Activated T-cell treated with anti-CD3 and anti-CD28 coated beads for 48 hours (primary cell): ENCODE data around the gene PPP1R37.
A peak's percentile ranks its signal among the peaks of the same experiment; 100 is the strongest.

ENCODE experiments used
- DNase-seq: peaks from one replicate; pipeline ENCODE4 v3.0.0-alpha.2; 2020; ENCODE audit warnings: low read depth

Gene PPP1R37

DNA sequence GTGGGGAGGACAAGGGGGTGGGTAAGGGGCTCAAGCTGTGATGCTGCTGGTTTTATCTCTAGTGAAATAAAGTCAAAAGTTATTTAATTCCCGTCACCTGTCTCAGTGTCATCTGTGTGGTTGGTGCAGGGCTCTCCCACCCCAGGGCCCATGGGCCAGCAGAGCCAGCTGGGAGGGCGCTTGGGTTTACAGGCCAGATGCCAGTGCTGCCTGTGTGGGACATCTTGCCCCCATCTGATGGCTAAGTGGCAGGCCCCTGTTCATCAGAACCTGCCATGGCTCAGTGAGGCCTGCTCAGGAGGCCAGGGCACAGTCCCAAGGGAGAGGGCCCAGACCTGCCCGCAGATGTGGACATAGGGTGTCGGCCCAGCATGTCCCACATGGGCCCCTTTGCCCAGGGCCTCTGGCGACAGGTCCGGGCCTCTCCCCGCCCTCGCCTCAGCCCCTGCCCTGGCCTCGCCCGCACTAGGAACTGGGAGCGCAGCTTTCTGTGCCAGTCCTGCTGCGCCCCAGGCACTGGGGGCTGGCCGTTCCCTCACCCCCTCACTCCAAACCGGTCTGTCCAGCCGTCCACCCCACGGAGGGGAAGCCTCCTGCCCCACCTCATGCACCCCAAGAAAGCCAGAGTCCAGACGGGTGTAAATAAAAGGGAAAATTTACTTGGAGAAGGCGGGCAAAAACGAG lies 22.0 kb upstream of the PPP1R37 start:
- DNase-seq: no peak

GRCh38 chr19:45071545-45071938 lies 21.4 kb upstream of the PPP1R37 start:
- DNase-seq: no peak

DNA sequence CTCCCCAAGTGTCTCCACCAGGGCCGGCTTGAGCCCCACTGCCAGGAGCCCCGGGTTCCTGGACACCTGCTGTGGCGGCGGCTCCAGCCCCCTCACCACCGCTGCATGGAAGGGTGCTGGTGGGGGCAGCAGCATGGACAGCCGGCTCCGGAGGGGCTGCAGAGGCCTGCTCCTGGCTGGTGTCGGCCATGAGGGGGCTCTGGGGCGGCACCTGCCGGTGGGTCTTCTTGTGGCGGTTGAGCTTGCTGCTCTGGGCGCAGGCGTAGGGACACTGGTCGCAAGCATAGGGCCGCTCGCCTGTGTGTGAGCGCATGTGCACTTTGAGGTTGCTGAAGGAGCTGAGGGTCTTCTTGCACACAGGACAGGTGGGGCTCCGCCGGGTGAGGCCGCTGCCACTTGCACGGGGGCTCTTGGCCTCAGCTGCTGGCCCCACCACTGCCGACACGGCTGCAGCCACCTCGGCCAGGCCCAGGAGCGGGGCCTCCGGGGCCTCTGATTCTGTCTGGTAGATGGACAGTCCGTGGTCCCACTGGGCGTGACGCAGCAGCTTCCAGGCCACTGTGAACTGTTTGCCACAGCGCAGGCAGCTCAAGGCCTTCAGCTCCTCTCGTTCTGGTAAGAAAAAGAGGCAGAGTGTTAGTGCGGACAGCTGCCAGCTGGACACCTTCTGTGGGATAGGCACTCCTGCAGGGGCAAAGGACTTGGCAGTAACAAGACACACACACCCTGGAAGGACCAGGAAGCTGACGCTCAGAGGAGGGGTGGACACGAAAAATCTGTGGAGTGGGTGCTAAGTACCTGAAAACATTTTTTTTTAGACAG lies 20.8 kb upstream of the PPP1R37 start:
- DNase-seq: no peak

- no peak for DNase-seq
Measured at GRCh38 chr19:45074744-45075300, 18.2 kb upstream of the PPP1R37 start.

DNA sequence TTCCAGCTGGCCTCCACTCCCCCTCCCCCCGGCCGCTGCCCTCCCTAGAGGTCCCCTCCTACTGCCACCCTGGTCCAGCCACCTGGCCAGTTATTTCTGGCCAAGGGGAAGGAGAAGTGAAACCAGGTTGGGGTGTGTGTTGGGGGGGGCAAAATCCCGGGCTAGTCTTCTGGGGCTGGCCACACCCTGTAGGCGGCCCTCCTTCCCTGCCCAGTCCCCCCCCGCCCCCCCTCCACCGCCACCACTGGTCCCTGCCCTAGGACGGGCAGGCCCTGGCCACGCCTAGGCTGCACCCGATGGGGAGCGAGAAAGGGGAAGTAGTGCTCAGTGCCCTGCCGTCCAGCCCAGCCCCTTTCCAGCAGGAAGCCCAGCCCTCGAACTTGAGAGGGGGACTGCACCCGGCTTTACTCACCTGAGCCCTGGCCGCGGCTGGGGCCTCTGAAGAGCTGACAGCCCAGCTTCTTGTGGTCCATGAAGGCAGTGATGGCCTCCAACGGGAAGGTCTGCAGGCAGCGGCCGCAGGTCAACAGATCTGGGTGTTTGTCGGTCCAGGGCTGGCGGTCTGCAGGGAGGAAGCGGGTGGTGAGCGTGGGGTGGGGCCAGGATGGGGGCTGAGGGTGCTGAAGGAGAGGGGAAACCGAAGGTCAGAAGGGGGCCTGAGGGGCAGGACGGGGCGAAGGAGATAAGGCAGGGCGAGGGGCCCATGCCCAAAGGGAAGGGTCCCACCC lies 17.5 kb upstream of the PPP1R37 start:
- DNase-seq: no peak

DNA sequence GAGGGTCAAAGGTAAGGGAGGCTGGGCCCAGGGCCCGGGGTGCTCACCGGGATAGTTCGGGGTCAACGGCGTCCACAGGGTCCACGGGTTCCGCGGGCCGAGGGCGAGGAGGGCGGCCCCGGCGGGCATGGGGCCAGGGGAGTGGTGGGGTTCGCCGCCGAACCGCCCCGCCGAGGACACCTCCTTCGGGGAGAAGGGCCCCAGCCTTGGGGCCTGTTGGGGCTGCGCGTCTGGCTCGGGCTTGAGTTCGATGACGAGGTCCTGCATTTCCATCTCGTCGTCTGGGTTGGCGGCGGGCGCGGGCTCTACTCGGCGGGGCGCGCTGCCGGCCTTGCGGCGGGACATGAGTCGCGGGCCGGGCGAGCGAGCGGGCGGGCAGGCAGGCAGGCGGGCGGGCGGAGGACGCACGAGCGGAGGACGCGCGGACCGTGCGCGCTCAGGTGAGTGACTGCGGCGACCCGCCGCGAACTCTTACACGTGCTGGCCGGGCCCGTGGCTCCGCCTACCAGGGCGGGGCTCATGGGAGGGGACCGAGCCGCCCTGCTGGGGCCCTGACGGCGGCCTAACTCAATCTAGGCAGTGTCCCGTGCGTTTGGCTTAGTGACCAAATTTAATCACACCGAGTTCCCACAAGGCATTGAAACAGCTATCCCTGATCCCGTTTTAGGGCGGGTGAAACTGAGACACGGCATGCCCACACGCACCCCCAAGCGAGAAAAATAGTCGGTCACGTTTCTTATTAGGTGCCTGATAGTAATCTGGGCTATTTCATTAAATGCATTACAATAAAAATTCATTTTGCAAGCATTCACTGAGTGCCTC lies 16.7 kb upstream of the PPP1R37 start, which contains the start of gene ZNF296:
Gene ZNF296 (minus strand): TSS at position 450 of the 822 bp plus-strand sequence. CDS start 105 bp downstream, at position 345.
- DNase-seq: peak; percentile 86

GRCh38 chr19:45076851-45077730 lies 15.9 kb upstream of the PPP1R37 start:
- no peak for DNase-seq

DNA sequence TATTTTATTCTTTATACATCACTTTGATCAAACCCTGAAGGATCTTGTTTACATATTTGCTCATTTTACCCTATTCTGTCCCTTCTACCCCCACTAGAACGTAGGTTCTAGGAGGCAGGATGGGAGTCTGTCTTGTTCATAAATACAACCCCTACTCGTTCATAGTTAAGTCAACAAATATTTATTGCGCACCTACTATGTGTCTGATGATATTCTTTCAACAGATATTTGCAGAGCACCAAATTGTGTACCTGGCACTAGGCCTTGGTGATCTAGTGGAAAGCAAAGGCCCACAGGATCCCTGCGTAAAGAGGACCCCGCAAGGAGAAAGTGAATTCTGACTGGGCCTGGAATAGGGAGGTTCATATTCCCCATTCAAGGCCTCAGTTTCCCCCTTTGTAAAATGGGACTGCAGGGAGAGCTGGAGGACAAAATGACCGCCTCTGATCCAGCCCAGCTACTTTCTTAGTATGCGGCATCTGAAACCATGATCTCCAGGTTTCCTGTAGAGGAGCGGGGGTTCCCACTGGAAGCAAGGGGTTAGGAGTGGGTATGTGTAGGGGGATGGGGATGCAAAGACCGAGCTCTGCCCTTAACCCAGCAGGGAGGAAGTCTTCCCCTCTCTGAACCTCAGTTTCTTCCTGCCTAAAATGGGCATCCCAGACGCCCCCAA lies 14.5 kb upstream of the PPP1R37 start:
- DNase-seq: no peak

DNA sequence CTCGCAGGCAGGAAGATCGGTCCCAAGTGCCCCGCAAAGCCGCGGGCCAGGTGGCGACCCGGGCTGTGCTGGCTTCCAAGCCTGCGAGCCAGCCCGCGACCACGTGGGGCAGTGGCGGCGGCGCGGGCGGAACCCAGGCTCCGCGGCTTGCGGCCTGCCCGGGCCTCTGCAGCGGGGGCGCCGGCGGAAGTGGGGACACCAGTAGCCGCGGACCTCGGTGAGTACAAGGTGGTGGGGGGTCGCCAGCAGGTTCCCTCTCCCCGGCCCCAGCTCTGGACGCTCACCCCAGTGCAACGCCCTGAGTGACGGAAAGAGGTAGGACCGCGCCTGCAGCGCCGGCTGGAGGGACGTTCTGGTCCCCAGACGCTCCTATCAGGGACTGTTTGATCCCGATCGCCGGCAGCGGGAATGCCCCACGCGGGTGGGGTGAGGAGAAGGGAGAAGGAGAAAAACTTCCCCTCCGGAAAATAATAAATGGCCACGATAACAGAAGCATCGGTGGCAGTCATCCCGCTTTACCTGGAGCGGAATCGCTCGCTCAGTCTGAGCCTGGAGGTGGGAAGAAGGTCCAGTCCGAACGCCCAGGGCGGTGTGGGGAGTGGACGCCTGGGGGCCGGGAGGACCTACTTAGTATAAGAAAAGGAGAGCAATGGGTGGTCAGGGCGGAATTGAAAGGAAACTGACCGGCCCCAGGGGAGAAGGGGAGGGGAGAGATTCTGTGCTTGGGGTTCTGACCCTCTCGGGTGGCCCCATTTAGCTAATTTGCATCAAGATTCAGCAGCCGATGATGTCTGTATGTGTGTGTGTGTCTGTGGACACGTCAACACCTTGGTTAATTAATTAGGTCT lies 13.7 kb upstream of the PPP1R37 start, which contains the start of gene GEMIN7:
Gene GEMIN7 (plus strand): TSS at position 198 of the 848 bp plus-strand sequence. CDS start 10,855 bp downstream, outside the sequence.
- peak; percentile 88 for DNase-seq

DNA sequence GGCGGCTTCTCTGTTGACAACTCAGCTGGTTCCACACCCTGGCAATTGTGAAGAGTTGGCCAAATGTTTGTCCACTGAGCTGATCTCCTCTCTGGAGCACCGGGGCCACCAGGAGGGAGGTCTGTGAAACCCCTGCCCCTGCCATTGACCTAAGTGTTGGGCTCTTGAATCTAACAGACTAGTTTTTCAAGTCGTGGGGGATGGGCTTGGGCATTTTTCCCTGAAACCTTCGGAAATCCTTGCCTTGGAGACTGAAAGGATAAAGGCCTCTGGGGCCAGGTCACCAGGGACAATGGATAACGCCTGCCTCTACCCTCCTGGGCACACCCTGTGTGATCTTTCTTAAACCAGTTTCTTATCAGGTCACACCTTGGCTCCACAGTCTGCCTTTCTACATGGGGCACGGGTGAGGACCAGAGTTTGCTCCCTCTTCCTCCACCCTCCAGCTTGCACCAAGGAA lies 13.0 kb upstream of the PPP1R37 start:
- DNase-seq: no peak

GRCh38 chr19:45082170-45082569 lies 10.8 kb upstream of the PPP1R37 start:
- DNase-seq: no peak

DNA sequence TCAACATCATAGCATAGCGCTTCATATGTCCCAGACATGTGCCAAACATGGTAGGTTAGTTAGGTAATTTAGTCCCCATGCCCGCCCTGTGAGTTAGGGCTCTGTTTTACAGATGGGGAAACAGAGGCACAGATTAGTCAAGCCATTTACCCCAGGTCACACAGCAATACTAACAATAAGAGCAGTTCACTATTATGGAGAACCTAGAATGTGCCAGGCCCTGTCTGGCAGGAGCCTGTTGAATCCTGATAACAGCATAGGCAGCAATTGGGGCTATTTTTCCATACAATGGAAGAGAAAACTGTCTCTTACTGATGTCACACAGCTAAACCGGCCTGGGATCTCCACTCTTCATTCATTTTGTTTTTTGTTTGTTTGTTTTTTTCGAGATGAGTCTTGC lies 6.5 kb upstream of the PPP1R37 start:
- no peak for DNase-seq

DNA sequence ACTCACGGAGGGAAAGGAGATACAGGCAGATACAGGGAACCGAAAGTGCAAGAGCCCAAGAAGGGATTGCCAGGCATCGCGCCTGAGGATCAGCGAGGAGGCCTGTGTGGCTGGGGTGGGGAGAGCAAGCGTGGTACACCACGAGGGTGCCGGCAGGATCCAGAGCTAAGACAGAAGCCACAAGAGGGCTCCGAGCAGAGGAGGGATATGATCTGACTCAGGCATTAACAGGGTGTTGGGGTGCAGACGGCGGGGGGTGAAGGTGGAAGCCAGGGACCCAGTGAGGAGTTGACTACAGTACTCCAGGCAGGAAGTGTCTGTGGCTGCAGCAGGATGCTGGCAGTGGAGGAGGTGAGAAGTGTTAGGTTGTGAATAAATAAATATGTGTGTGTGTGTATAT lies 5.4 kb upstream of the PPP1R37 start:
- no peak for DNase-seq

DNA sequence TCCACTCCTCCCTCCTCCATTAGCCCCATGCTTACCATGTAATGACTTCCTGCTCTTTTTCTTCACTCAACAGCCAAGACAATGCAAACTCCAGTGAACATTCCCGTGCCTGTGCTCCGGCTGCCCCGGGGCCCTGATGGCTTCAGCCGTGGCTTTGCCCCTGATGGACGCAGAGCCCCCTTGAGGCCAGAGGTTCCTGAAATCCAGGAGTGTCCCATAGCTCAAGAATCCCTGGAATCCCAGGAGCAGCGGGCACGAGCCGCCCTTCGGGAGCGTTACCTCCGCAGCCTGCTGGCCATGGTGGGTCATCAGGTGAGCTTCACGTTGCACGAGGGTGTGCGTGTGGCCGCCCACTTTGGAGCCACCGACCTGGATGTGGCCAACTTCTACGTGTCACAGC lies 2.9 kb upstream of the PPP1R37 start:
- DNase-seq: no peak

DNA sequence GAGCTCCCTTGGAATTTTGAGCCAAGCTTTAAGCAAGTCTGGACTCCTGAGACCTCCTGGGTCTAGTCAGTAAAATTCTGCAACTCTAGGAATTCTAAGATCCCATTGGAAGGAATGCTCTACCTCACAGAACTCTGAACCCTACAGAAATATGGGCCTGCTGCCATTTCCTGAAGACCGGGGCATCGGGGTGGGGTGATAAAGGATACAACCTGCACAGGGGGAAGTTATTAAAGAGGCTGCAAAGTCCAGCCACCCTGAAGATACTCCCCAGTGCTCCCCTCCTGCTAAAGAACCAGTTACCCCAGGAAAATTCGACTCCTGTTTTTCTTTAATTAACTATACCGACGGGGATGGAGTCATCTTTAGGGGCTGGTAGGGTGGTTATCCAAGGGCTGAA lies 2.4 kb upstream of the PPP1R37 start:
- no peak for DNase-seq

- DNase-seq: peak; percentile 95
Measured at GRCh38 chr19:45091031-45091923, 1.7 kb upstream of the PPP1R37 start.

DNA sequence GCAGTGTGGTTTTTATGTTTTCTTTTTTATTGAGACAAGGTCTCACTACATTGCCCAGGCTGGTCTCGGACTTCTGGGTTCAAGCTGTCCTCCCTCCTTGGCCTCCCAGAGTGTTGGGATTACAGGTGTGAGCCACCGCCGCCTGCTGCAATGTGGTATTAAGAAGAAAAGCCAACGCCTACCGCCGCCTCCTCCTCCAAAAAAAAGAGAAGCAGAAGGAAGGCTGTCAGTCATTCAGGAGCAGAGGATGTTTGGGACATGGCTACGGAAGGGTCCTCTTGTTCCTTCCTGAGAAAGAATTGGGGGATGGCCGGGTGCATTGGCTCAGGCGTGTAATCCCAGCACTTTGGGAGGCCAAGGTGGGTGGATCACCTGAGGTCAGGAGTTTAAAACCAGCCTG lies 1.2 kb downstream of the PPP1R37 start:
- DNase-seq: no peak

DNA sequence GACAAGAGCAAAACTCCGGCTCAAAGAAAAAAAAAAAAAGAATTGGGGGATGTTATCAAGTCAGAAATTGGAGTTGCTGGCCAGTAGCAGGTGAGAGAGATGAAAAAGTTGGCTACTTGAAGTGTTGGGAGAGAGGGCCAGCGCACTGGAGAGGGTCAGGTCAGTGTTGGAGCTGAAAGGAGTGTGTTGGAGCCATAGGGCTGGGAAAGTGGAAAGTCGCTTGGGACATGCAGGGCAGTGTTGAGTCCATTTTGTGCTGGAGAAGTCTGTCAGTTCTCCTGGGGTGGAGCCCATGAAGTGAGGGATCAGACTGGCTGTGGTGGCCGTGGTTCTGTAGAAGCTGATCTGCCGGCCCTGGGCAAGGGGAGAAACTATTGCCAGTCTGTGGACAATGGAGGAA lies 1.7 kb downstream of the PPP1R37 start:
- no peak for DNase-seq
